GM12892 (cell line): Measurements from ENCODE around the gene INSYN2B.
"Not testable (repeated sequence)": the region's sequence is repeated elsewhere in the genome, so short reads cannot be mapped to it uniquely, and the experiment has no call there.

Source experiments
- DNase-seq: peaks from one replicate; pipeline ENCODE4 v3.0.0; 2011; ENCODE audit not compliant: insufficient read length
- FAIRE-seq: peaks from 2 replicates; lab custom pipeline; 2011; peaks lifted over from hg19 to GRCh38; lab: Jason Lieb, UNC
- POLR2A ChIP-seq: IDR thresholded peaks from 2 replicates; pipeline ENCODE4 v1.6.1; 2011; ENCODE audit warnings: low read depth, low read length, control low read depth
- POLR2AphosphoS5 ChIP-seq: IDR thresholded peaks from 2 replicates; pipeline ENCODE4 v1.6.1; 2011; ENCODE audit warnings: low read depth, low read length, control low read depth
- TAF1 ChIP-seq: IDR thresholded peaks from 2 replicates; pipeline ENCODE4 v1.6.1; 2011; ENCODE audit warnings: low read depth, mild to moderate bottlenecking, control low read depth, low read length, borderline replicate concordance

The INSYN2B gene

DNA sequence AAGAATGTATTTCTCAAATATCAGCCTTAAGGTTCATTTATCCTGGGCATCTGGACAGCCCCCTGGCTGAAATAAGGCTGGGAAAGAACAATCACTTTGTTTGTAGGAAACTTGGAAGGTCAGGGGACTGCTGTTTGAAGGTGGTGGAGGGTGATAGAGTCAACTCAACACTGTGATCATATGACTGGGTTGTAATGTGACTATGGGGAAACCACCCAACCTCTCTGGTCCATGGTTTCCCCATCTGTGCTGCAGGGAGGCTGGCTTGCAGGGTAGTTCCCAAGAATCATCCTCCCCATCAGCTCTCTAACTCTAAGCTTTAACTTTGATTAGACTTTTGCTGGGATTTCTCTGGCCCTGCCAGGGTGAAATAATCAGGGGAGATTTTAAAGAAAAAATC, 10.0 kb downstream of the INSYN2B start:
- FAIRE-seq (no peak), DNase-seq (no peak)
- TF ChIP-seq POLR2A (no peak), TAF1 (no peak), POLR2AphosphoS5 (no peak)

GRCh38 chr5:169964246-169964645, 16.0 kb downstream of the INSYN2B start:
- no peak for TF ChIP-seq POLR2A
- TF ChIP-seq POLR2AphosphoS5, result no peak
- TF ChIP-seq TAF1, result no peak
- FAIRE-seq (no peak), DNase-seq (no peak)

- DNase-seq (no peak), FAIRE-seq (no peak)
Measured at GRCh38 chr5:169960659-169961058, 19.6 kb downstream of the INSYN2B start.

DNA sequence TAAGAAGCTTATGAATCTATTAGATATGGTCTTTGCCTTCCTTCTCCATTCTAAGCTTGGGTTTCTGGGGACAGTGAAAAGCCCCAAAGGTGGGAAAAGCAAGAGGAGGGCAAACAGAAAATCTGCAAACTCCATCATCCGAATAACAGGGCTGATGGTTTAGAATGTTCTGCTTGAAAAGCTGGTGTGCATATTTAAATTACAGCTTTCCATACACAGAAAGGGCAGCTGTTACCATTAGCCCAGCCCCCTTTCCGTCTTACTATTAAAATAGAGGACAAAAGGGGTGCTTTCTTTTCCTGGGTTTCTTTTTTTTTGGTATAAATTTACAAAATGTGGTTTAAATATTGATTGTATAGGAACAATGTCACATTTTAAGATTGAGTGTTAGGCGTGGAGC, 22.0 kb downstream of the INSYN2B start:
- TF ChIP-seq POLR2AphosphoS5 (no peak), POLR2A (no peak), TAF1 (no peak)
- FAIRE-seq (no peak), DNase-seq (no peak)

More at GRCh38 chr5:169960659-169961058, 19.6 kb downstream of the INSYN2B start:
- TF ChIP-seq TAF1, result no peak
- no peak for TF ChIP-seq POLR2A
- no peak for TF ChIP-seq POLR2AphosphoS5

DNA sequence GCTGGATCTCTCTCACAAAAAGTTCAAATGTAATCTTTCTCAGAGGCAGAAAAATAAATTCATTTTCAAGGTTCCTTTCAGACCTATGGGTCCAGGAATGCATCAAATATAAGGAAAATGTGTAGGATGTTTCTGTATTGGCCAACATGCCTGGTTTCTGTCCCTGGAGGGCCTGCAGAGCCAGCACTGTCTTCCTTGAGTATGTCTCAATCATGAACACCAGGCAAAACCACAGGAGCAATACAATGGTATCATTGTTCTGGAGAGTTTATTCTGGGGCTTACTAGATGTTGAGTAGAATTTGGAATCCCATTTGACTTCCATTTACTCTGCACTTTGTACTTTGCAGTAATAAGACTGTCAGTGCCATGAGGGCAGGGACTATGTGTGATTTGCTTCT, 23.5 kb downstream of the INSYN2B start:
- no peak for FAIRE-seq
- DNase-seq, result no peak
- no peak for TF ChIP-seq TAF1
- TF ChIP-seq POLR2AphosphoS5, result no peak
- no peak for TF ChIP-seq POLR2A

GRCh38 chr5:169956126-169956525, 24.2 kb downstream of the INSYN2B start:
- DNase-seq (no peak), FAIRE-seq (no peak)
- TF ChIP-seq POLR2AphosphoS5, result no peak
- TF ChIP-seq TAF1, result no peak
- no peak for TF ChIP-seq POLR2A

DNA sequence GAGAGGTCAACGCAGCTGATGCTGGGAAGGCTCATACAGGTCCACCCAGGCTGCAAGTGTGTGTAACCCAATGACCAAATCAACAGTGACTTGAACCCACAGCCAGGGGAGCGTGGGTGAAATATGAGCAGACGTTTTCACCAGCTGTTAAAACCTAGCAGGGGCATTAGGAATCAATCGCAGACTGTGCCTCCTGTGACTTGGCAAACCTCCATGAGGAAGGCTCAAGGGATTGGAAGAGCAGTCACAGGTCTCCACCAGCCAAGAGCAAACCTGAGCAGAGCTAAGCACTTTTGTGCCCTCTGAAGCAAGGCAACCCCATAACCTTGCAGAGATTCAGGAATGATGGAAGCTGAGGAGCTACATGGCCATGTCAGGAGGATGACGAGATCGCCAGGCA, 25.5 kb downstream of the INSYN2B start:
- FAIRE-seq (no peak), DNase-seq (no peak)
- TF ChIP-seq POLR2A (no peak), TAF1 (no peak), POLR2AphosphoS5 (no peak)

DNA sequence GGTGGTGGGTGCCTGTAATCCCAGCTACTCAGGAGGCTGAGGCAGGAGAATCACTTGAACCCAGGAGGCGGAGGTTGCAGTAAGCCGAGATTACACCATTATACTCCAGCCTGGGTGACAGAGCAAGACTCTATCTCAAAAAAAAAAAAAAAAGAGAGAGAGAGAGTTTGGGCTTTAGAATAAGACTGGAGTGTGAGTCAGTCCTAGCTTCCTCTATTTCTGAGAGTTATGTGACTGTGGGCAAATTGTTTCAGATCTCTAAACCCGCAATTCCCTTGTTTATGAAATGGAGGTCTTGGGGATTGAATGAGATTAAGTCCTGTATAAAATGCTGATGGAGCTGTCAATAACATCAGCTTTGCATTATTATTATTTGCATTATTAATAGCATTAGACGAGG, 27.1 kb downstream of the INSYN2B start:
- DNase-seq, FAIRE-seq: not testable (repeated sequence)

- FAIRE-seq, result no peak
- DNase-seq, result no peak
- TF ChIP-seq POLR2AphosphoS5 (no peak), TAF1 (no peak), POLR2A (no peak)
Measured at GRCh38 chr5:169950333-169950732, 30.0 kb downstream of the INSYN2B start.

DNA sequence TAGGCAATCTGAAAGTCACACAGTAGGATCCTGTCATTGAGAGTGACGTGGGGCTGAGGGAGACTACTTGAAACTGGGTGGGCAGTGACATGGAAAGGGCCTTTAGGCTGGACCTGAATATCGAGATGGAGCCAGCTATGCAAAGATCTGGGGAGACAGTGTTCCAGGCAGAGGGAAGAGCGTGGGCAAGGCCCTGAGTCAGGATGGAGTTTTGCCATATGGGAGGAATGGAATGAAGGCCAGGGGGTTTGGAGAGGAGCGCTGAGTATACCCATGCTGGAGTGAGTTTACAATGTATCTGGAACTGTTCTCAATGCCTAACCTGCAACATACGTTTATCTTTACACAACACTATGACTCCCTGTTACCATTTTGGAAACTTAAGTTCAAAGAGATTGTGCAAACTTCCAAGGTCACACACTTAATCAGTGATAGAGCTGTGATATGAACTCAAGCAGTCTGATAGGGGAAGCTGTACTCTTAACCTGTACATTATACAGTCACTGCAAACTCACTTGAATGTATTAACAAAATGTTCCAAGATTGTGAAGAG, 33.5 kb downstream of the INSYN2B start:
- no peak for FAIRE-seq
- TF ChIP-seq POLR2A (no peak), POLR2AphosphoS5 (no peak), TAF1 (no peak)

GRCh38 chr5:169945831-169946261, 34.4 kb downstream of the INSYN2B start:
- FAIRE-seq (no peak), DNase-seq (no peak)
- TF ChIP-seq TAF1 (no peak), POLR2AphosphoS5 (no peak), POLR2A (no peak)

More for the DNA sequence above, 33.5 kb downstream of the INSYN2B start:
- DNase-seq, result no peak

DNA sequence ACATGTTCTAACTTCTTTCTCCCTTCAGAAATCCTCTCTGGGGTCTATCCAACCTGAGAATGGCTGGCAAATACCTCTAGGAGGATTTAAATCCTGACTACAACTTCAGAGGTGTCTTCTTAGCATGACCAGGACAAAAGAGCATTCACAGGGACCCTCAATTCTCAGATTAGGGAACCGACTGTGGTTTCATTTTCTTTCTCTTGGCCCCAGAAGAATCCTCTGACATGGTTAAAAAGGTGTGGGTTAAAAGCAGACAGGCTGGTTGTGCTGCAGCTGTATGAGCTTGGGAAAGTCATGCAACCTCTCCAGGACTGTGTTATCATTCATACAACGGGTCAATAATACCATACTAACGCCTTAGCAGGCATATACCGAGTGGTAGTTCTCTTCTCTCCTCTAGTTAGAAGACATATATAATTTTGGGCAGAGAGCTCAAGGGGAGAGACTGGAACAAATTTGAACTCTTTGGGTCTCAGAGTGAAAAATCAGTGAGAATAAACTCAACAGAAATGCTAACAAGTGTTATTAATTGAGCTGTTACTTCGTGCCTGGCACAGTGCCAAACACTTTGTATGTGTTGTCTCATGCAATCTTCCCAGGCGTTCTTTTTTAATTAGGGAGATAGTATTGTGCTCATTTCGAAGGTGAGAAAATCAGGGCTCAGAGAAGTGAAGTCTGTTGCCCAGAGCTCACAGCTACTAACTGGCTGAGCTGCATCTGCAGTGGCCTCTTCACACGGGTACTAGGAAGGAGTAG, 35.2 kb downstream of the INSYN2B start:
- no peak for DNase-seq
- FAIRE-seq, result no peak
- no peak for TF ChIP-seq TAF1
- no peak for TF ChIP-seq POLR2AphosphoS5
- TF ChIP-seq POLR2A, result no peak
